ENCODE measurements around the gene MMP14.
"Not testable (repeated sequence)": the region's sequence is repeated elsewhere in the genome, so short reads cannot be mapped to it uniquely, and the experiment has no call there.

The MMP14 gene

DNA sequence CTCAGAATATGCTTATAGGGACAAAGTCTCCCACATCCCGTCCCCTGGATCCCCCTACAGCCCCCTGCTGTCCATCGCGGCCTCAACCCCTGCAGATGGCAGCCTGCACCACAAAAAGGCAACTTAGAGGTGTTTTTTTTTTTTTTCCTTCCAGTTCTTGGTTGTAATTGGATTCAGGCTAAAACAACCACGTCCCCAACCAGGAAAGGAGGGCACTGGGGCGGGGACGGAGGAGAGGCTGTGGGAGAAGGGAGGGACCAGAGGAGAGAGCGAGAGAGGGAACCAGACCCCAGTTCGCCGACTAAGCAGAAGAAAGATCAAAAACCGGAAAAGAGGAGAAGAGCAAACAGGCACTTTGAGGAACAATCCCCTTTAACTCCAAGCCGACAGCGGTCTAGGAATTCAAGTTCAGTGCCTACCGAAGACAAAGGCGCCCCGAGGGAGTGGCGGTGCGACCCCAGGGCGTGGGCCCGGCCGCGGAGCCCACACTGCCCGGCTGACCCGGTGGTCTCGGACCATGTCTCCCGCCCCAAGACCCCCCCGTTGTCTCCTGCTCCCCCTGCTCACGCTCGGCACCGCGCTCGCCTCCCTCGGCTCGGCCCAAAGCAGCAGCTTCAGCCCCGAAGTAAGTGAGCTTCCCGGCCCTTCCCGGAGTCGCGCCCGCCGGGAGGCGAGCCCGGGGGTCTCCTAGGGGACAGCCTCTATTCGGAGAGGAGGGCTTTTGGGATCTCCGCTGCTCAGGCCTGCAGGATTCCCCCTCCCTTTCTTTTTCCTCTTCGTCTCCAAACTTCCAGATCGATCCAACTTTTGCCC lies at the start of gene MMP14:
Gene MMP14, plus strand, starts transcription at position 285 of the 813 bp plus-strand sequence. Its CDS starts 233 bp downstream, at position 518.
- no peak for DNase-seq

DNA sequence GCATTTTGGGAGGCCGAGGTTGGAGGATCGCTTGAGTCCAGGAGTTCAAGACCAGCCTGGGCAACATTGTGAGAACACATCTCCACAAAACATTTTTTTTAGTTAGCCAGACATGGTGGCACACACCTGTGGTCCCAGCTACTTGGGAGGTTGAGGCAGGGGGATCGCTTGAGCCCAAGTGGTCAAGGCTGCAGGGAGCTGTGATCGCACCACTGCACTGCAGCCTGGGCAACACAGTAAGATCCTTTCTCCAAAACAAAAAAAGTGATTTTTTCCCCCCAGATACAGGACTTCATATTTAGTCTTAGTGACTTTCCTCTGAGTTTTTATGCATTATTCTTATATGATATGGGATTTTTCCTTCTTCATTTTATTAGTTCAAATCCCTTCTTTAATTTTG lies 49.7 kb upstream of the MMP14 start:
- DNase-seq: no peak

DNA sequence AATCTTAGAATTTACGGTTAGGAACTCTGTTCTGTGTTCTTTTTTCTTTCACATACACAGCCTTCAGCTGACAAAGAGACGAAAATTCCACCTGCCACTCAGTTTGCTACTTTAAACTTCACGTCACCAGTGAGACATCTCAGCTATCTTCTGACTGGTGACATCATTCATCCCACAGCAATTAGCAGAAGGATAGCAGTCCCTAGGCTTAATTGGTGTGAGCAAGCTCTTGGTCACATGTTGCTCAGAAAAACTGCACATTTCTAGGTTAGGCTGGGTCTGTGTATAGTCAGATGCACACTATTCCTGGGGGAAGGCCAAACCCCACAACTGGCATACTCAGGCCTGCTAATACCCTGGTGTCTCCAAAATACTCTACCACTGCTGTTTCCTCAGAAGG lies 45.1 kb upstream of the MMP14 start:
- DNase-seq: no peak

DNA sequence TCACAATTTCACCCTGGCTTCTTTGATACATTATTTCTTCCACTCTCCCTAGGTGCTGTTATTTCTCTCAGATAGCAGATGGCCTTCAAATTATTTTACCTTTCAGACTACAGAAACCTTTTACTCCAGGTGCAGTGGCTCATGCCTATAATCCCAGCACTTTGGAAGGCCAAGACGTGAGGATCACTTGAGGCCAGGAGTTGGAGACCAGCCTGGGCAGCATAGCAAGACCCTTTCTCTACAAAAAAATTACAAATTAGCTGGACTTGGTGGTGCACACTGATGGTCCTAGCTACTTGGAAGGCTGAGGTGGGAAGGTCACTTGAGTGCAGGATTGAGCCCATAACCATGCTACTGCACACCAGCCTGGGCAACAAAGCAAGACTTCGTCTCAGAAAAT lies 44.2 kb upstream of the MMP14 start:
- DNase-seq: no peak

DNA sequence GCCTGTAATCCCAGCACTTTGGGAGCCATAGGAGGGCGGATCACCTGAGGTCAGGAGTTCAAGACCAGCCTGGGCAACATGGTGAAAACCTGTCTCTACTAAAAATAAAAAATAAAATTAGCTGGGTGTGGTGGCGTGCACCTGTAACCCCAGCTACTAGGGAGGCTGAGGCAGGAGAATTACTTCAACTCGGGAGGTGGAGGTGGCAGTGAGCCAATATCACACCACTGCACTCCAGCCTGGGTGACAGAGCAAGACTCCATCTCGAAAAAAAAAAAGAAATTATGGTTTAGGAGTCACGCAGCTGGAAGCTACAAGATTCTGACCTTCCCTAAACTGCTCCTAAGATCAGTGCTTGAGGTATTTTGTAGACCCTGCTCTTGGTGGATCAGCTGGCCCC lies 42.8 kb upstream of the MMP14 start:
- DNase-seq: not testable (repeated sequence)

DNA sequence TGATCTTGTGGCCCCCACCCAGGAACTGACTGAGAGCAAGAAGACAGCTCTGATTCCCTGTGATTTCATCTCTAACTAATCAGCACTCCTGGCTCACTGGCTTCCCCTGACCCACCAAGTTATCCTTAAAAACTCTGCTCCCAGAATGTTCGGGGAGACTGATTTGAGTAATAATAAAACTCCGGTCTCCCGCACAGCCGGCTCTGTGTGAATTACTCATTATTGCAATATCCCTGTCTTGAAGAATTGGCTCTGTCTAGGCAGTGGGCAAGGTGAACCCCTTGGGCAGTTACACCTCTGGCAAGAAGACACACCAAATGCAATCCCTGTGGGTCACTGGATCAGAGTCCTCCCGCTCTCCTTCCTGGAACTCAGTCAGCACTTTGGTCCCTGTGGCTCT lies 42.4 kb upstream of the MMP14 start:
- DNase-seq: no peak

DNA sequence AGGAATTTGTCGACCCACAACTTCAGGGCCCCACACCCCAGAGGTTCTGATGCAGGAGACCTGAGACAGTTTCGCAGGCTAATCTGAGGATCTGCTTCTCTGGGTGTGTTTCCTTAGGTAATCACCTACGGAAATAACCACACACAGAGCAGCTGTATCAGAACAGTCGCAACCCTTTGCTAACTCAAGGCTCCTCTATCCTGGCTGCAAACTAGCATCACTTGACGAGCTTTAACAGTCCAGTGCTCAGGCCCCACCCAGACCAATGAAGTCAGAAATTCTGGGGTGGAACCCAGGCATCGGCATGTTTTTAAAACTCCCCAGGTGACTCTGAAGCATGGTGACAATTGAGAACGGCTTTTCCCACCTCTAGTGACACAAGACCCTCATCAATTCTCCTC lies 41.8 kb upstream of the MMP14 start:
- no peak for DNase-seq

DNA sequence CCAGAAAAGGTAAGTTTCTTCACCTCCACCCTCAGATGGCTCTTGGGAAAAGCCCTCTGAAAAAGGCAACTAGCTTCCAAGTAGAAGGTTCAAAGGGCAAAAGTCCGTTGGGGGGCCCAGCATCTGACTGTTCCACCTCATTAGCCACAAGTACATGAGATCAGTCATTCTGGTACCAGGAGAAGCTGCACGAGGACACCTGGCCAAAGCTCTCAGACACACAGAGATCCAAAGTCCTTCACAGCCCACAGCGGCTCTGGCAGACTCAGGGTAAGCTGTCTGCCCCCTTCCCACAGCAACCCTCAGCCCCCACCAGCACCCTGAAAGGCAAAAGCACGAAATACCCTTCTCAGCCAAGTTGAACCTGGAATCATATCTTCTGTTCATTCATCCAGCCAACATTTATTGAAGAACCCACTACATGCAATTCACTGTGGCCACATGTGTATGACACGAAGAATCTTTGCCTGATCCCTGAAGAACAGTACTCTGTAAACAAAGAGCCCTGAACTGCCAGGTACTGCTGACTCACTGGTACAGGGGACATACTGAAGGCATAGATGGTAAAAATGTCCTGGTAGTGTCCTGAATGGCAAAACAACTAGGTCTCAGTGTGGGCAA lies 40.2 kb upstream of the MMP14 start:
- no peak for DNase-seq

DNA sequence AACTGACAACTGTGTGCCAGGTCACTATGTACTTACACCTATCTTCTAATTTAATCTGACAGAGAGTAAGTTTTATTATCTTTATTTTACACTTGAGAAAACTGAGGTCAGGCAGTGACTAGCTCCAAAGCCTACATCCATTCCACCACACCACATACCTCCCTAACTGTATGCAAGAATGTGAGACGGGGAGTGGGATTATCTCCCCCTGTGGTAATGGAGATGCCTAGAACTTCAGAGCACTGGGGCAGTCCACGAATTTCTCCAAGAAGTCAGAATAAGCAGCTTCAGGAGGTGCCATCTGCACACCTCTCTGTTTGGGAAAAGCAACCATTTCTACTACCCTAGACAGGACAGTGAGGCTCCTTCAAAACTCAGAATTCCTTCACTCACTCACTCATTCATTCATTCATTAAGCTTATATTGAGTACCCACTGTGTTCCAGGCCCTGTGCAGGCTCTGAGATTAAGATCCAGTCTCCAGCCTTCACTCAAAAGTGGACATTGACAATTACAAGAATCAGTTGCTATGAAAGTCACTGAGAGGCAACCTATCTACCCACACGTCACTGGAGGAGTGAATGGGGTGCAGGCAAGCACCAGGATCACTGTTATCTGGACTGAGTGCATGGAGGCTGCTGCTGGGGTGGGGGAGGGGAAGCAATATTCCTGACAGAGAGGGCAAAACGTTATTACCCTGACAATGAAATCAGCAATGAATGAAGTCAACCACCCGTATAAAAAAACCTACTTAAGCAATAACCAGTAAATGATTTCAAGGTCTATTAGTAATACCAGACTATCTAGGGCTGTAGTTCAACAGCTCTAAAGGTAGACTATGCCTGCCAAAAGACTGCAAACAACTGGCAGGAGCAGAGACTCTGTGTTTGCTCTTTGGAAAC lies 39.1 kb upstream of the MMP14 start:
- no peak for DNase-seq

DNA sequence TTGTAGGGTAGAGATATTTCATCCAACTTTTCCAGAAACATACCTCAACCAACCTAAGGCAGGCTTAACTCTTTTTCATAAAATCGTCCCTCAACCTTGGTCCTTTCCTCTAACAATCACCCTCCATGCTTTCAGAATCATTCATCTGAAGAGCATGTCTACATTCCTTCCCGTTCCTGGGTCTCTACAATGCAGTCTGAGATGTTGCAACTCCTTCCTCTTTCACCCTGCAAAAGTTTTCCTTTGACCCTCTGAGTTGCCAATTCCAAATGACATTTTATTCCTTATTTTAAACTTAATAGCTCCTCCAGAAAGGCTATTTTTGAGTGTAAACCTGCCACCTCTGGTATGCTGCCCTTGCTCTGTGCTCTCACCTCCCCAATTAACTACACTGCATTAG lies 37.9 kb upstream of the MMP14 start:
- DNase-seq: no peak

DNA sequence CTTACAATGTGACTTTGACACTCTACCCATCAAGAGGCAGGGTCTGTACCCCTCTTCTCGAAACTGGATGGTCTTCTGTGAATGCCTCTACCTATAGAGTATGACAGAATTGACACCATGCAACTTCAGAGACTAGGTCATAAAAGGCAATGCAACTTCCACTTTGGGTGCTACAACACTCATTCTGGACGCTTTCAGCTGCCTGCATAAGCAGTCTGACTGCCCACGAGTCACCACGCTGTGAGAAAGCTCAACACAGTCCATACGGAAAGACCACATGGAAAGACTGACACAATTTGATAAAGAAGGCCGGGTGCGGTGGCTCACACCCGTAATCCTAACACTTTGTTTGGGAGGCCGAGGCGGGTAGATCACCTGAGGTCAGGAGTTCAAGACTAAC lies 36.0 kb upstream of the MMP14 start:
- DNase-seq: no peak

DNA sequence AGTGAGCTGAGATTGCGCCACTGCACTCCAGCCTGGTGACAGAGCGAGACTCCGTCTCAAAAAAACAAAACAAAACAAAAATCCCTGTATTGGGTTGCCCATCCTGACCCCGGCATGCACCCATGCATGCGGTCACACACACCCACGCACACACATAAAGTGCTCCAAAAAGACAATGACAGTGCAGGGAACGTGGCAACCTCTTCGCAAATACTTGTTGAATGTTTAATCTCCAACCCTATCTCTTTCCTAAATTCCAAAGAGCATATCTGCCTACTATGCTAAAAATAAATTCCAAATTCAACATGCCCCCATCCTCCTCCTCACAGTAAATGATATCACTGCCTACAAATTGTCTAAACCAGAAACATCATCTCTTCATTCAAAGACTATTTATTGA lies 34.7 kb upstream of the MMP14 start:
- no peak for DNase-seq

DNA sequence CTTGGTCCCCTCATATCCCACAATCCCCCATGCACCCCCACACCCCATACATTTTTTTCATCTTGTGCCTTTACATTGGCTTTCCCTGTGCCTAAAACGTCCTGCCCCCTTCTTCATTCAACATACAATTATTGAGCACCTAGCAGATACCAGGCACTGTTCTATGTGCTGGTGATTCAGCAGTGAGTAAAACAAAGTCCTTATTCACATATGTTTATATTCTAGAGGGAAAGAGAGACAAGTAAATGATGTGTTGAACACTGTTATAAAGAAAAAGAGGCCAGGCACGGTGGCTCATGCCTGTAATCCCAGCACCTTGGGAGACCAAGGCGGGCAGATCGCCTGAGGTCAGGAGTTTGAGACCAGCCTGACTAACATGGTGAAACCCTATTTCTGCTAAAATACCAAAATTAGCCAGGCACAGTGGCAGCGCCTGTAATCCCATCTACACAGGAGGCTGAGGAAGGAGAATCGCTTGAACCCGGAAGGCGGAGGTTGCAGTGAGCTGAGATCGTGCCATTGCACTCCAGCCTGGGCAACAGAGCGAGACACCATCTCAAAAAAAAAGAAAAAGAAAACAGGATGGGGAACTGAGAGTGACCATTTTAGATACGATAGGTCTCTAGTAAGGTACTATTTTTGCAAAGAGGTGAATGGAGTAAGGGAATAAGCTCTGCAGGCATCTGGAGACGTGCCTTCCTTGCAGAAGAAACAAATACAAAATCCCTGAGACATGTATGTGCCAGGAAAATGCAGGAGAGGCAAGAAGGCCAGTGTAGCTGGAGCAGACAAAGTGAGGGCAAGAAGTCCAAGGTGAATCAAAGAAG lies 33.3 kb upstream of the MMP14 start:
- DNase-seq: no peak

DNA sequence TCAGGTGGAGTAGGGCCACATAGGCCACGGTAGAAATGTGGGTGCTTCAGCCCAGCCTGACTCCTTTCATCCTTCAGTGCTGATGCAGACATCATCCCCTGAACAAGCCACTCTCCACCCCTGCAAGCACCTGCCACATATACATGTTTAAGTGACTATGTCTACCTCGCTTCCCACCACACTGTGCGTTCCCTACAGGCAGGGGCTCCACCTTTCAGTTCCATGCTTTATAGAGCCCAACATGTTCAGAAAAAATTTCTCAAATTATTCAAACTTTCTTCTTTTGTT lies 32.8 kb upstream of the MMP14 start:
- no peak for DNase-seq

DNA sequence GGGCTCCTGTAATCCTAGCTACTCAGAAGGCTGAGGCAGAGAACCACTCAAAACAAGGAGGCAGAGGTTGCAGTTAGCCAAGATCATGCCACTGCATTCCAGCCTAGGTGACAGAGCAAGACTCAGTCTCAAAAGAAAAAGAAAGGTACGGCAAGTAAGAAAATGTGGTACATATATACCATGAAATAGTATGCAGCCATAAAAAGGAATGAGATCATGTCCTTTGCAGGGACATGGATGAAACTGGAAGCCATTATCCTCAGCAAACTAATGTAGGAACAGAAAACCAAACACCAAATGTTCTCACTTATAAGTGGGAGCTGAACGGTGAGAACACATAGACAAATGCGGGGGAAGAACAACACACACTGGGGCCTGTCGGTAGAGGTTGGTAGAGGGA lies 31.1 kb upstream of the MMP14 start:
- not testable (repeated sequence) for DNase-seq

DNA sequence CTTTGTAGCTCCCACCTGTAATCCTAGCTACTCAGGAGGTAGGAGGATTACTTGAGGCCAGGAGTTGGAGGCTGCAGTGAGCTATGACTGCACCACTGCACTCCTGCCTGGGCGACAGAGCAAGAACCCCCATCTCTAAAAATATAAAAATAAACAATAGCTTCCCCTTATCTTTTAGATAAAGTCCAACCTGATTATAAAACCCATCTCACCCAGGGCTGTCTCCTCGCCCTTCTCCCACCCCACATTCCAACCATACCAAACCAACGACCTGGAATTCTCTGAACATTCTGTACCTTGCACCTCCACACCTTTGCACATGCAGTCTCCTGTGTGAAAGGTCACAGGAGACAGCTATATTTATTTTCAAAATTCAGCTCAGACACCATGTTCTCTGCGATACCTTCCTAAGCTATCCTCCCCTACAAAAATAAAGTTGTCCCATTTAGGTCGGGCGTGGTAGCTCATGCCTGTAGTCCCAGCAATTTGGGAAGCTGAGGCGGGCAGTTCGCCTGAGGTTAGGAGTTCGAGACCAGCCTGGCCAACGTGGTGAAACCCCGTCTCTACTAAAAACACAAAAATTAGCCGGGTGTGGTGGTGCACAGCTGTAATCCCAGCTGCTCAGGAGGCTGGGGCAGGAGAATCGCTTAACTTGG lies 28.8 kb upstream of the MMP14 start:
- no peak for DNase-seq

DNA sequence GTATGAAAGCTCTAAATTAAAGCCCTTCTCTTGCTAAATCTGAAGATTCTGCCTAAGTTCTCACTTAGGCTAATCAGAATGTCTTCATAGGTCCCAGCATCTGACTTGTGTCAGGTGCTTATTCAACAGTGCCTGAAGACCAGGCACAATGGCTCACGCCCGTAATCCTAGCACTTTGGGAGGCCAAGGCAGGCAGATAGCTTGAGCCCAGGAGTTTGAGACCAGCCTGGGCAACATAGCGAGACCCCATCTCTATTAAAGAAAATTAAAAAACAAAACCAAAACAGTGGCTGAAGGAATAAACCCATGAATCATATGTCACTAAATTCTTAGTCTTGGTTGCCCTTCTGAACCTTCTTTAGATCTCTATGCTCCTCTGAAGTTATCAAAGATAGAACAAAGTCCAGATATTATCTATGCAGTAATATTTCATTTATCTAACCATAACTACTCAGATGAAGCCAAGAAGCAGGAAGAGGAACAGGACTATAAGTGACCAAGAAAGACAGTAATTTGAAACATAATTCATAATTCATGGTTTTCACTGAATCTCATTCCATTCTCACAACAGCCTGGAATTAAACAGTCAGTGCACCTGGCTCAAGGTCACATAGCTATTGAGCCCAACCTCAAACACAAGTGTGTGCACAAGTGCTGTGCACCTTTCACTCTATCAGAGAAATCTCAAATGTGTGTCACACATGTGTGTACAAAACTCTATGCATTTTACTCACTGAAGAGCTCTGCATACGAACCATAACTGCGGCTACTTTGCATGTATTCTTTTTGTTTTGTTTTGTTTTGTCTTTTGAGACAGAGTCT lies 27.8 kb upstream of the MMP14 start:
- no peak for DNase-seq

DNA sequence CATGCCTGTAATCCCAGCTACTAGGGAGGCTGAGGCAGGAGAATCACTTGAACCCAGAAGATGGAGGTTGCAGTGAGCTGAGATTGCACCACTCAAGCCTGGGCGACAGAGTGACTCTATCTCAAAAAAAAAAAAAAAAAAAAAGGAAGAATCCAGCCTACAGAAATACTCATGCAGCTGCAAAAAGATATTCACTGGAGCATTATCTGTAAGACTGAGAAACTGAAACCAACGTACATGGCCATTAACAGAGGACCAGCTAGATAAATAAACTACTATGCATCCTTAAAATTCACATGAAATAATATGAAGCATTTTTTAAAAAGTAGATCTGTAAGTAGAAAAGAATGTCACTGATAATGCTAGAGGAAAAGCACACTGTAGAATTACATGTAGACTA lies 24.7 kb upstream of the MMP14 start:
- DNase-seq: no peak

DNA sequence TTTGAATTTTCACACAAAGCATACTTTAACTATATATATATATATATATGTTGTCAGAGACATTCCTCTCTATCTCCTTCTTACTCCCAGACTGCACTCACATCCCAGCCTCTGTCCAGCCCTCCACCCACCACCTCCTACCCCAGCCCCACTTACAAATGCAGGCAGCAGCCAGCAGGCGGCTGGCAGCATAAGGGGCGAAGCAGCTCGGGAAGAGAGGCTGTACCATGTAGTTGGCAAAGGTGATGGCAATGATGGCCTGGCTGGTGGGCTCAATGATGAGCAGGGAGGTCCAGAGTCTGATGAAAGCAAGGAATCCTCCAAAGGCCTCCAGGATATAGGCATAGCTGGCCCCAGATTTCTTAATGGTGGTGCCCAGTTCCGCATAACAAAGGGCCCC lies 23.6 kb upstream of the MMP14 start:
- no peak for DNase-seq

DNA sequence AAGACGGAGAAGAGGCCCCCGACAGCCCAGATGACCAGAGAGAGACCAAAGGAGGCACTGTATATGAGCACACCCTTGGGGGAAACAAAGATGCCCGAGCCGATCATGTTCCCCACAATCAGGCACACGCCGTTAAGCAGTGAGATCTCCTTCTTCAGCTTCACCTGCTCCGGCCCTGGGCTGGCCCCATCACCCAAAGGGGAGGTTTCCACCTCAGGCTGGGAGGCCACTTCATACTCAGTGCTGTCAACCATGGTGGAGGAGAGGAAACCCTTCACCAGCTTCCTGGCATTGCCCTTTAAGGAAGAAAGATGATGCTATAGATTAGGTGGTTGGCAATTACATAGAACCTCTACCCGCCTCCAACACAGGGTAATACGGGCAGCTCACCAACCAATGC lies 23.2 kb upstream of the MMP14 start:
- no peak for DNase-seq

DNA sequence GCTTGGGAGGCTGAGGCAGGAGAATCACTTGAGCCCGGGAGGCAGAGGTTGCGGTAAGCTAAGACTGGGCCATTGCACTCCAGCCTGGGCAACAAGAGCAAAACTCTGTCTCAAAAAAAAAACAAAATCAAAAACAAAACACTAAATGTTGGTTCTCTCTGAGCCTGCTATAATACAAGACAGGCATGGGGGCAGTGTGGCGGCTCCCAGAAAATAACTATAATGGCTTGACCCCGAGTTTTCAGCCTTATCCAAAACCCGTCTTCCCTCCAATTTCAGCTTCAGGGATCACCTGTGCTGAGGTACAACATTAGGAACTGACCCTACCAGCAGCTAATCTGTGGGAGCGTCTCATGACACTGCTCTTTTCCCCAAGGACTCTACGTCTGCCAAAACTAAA lies 22.0 kb upstream of the MMP14 start:
- DNase-seq: no peak

All from CD4-positive, alpha-beta T cell treated with Interleukin-17A for 4 hours (primary cell).